OCI-LY3 (cell line): ENCODE data around the gene GAS7.

Source experiments
- EZH2phosphoT487 ChIP-seq: fragments of 200-600 bp; shearing (Covaris generic); IDR thresholded peaks from 2 replicates; pipeline ENCODE4 v1.6.1; 2018; ENCODE audit warnings: antibody characterized with exemption, mixed run types, low read depth
- TF ChIP-seq, protein P1 (sequence below): fragments of 200-600, 300-600 bp; sonication (generic); IDR thresholded peaks from 2 replicates; pipeline ENCODE4 v1.5.1; 2014; ENCODE audit warnings: antibody characterized with exemption, low read length, low read depth

- TF ChIP-seq, protein P1, sequence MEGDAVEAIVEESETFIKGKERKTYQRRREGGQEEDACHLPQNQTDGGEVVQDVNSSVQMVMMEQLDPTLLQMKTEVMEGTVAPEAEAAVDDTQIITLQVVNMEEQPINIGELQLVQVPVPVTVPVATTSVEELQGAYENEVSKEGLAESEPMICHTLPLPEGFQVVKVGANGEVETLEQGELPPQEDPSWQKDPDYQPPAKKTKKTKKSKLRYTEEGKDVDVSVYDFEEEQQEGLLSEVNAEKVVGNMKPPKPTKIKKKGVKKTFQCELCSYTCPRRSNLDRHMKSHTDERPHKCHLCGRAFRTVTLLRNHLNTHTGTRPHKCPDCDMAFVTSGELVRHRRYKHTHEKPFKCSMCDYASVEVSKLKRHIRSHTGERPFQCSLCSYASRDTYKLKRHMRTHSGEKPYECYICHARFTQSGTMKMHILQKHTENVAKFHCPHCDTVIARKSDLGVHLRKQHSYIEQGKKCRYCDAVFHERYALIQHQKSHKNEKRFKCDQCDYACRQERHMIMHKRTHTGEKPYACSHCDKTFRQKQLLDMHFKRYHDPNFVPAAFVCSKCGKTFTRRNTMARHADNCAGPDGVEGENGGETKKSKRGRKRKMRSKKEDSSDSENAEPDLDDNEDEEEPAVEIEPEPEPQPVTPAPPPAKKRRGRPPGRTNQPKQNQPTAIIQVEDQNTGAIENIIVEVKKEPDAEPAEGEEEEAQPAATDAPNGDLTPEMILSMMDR, result no peak
- no peak for TF ChIP-seq EZH2phosphoT487
Observed at GRCh38 chr17:9917131-9917530, 281.3 kb downstream of the GAS7 start.
